Lower leg skin (tissue), 3 donors: ENCODE data around the gene RAB1B.

ENCODE experiments used
- CTCF ChIP-seq, 3 donors: fragments of 450-650 bp; IDR thresholded peaks; one replicate each; pipeline ENCODE4 v1.5.1; 2016; ENCODE audit warnings: antibody characterized with exemption in 3 of 3, mild to moderate bottlenecking in 3 of 3, moderate library complexity in 2 of 3
- POLR2A ChIP-seq, 2 donors: fragments of 450-650 bp; IDR thresholded peaks; one replicate each; pipeline ENCODE4 v1.6.1; 2016 to 2017; ENCODE audit warnings: antibody characterized with exemption in 2 of 2, mild to moderate bottlenecking in 1 of 2, moderate library complexity in 1 of 2

DNA sequence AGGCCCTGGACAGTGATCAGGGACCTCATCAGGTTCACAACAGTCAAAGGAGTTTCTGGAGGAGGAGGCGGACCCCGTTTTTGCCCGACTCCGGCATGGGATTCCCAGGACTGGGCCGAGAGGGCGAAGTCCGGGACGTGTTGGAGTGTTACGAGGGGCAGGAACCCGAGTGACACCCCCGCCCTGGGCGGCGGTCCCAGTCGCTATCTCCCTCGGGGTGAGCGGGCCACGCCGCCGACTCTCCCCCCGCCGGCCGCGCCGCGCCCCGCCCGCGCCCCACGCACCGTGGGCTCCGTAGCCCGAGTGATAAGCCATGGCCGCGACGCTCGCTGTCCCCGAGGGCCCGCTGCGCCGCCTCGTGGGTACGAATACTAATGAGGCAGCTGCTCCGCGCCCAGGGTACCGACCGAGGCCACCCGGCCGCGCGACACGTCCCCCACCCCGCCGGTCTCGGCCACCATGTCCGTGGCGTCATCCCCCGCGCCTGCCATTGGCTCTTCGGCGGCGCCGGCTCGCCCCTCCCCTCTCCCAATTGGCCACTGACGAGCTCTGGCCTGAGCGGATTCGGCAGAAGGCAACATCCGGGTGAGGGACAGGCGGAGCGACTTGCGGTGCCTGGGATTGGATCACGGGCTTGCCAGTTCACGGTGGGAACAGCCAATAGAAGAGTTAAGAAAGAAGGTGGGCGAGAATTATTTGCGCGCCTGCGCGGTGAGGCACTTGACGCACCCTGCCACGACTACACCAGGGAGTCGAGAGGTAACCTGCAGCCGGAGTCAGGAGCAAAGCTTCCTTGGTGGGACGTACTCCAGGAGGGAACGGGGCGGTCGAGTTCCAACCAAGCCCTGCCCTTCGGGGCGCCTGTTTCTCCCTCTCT is 20.5 kb downstream of the RAB1B start, which contains the start of gene YIF1A:
- TF ChIP-seq CTCF (IDR thresholded peaks at IDR 0.05) (no peak), POLR2A (IDR thresholded peaks at IDR 0.05) (peak in 1 of 2 donors; percentile 42)
